DOHH2 (cell line): Measurements from ENCODE around the gene SCG5.

Experiments used
- H3F3A ChIP-seq: fragments of 200-600 bp; sonication (generic), shearing (Covaris generic); 2 replicates; pipeline ENCODE4 v1.6.0; 2016; ENCODE audit warnings: antibody characterized with exemption, mild to moderate bottlenecking; ENCODE audit not compliant: control insufficient read depth, insufficient read depth
- H3K27ac ChIP-seq: fragments of 200-600 bp; sonication (generic); 2 replicates; pipeline ENCODE4 v1.5.1; 2014; ENCODE audit warnings: low read depth, mild to moderate bottlenecking, low read length, moderate library complexity
- H3K27me3 ChIP-seq: fragments of 200-600 bp; sonication (generic); 2 replicates; pipeline ENCODE4 v1.6.1; 2014; ENCODE audit warnings: mild to moderate bottlenecking, low read length, mixed read lengths; ENCODE audit not compliant: control insufficient read depth
- H3K36me3 ChIP-seq: fragments of 200-600 bp; sonication (generic); 2 replicates; pipeline ENCODE4 v1.6.1; 2014; ENCODE audit warnings: mild to moderate bottlenecking, low read length, moderate library complexity, mixed read lengths; ENCODE audit not compliant: control insufficient read depth
- H3K4me1 ChIP-seq: fragments of 200-600 bp; sonication (generic); 2 replicates; pipeline ENCODE4 v1.6.1; 2014; ENCODE audit warnings: mild to moderate bottlenecking, low read length, mixed read lengths; ENCODE audit not compliant: control insufficient read depth
- H3K4me2 ChIP-seq: fragments of 200-600 bp; sonication (generic); 2 replicates; pipeline ENCODE4 v1.6.0; 2014; ENCODE audit warnings: mild to moderate bottlenecking, low read length, moderate library complexity
- H3K4me3 ChIP-seq: fragments of 200-600 bp; sonication (generic); 2 replicates; pipeline ENCODE4 v1.5.1; 2014; ENCODE audit warnings: mild to moderate bottlenecking, low read length, mixed read lengths
- H3K79me2 ChIP-seq: fragments of 200-600 bp; sonication (generic); 2 replicates; pipeline ENCODE4 v1.6.1; 2014; ENCODE audit warnings: mild to moderate bottlenecking, low read length, mixed read lengths; ENCODE audit not compliant: control insufficient read depth
- H3K9me2 ChIP-seq: fragments of 200-600 bp; sonication (generic); replicated peaks from 2 replicates; pipeline ENCODE4 v1.6.1; 2014; ENCODE audit warnings: mild to moderate bottlenecking, low read length, mixed read lengths; ENCODE audit not compliant: control insufficient read depth
- H3K9me3 ChIP-seq: fragments of 200-600 bp; sonication (generic); 2 replicates; pipeline ENCODE4 v1.6.1; 2014; ENCODE audit warnings: antibody characterized with exemption, low read length, mixed read lengths; ENCODE audit not compliant: control insufficient read depth, insufficient read depth
- H4K20me1 ChIP-seq: fragments of 200-600 bp; sonication (generic); 2 replicates; pipeline ENCODE4 v1.6.0; 2014; ENCODE audit warnings: low read depth, mild to moderate bottlenecking, antibody characterized with exemption, low read length, moderate library complexity; ENCODE audit not compliant: control insufficient read depth, insufficient read depth
- EZH2phosphoT487 ChIP-seq: fragments of 200-600 bp; sonication (generic); IDR thresholded peaks from 2 replicates; pipeline ENCODE4 v1.6.1; 2017; ENCODE audit warnings: borderline replicate concordance, mild to moderate bottlenecking, antibody characterized with exemption, low read length, moderate library complexity, mixed read lengths
- TF ChIP-seq, protein P1 (sequence below): fragments of 200-600 bp; sonication (generic); IDR thresholded peaks from one replicate; pipeline ENCODE4 v1.5.1; 2014; ENCODE audit warnings: antibody characterized with exemption, mild to moderate bottlenecking, low read depth, low read length; ENCODE audit not compliant: poor library complexity, severe bottlenecking

Gene SCG5

DNA sequence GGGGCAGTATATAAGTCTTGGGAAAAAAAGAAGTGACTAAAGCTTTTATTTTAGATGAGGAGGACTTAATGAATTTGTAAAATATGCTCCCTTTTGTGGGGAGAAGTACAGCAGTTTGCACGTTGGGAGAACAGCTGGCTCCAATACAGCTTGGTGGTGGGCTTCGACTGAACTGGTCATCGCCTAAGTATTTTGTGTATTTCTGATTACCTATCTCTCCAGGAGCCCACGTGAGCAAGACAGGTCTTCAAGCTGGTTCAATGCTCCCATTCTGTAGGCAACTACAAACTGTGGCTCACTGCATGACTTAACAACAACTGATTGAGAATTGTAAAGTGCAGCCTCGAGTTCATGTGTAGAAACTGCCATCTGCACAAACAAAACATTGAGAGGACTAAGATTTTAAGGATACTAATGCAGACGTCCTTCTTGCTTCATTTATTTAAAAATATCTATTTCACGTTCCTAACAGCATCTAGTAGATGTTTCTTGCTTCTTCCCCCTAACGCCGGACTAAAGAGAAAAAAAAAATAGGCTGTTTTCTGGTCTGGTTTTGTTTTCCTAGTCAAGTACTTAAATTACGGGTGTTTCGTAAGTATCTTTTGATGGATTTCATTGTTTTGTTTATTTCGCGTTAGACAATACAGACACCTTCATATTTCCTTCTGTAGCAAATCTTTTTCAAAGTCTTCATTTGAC is 74.9 kb downstream of the SCG5 start:
- Histone ChIP-seq H3K79me2 (no peaks in the 10 kb centered on the region), H3K27me3 (peaks cover 16% of the 10 kb centered on the region), H3K4me2 (no peak overlapping the region), H3K9me3 (no peaks in the 10 kb centered on the region; the same call in 1 of the 2 replicates), H3K9me2 (no peaks in the 10 kb centered on the region), H4K20me1 (no peaks in the 10 kb centered on the region), H3K36me3 (no peaks in the 10 kb centered on the region), H3F3A (no peaks in the 10 kb centered on the region), H3K27ac (no peak overlapping the region), H3K4me3 (no peak overlapping the region), H3K4me1 (no peaks in the 10 kb centered on the region)
- TF ChIP-seq, protein P1, sequence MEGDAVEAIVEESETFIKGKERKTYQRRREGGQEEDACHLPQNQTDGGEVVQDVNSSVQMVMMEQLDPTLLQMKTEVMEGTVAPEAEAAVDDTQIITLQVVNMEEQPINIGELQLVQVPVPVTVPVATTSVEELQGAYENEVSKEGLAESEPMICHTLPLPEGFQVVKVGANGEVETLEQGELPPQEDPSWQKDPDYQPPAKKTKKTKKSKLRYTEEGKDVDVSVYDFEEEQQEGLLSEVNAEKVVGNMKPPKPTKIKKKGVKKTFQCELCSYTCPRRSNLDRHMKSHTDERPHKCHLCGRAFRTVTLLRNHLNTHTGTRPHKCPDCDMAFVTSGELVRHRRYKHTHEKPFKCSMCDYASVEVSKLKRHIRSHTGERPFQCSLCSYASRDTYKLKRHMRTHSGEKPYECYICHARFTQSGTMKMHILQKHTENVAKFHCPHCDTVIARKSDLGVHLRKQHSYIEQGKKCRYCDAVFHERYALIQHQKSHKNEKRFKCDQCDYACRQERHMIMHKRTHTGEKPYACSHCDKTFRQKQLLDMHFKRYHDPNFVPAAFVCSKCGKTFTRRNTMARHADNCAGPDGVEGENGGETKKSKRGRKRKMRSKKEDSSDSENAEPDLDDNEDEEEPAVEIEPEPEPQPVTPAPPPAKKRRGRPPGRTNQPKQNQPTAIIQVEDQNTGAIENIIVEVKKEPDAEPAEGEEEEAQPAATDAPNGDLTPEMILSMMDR: no peak
- no peak; the same call in 1 of the 2 replicates for TF ChIP-seq EZH2phosphoT487

DNA sequence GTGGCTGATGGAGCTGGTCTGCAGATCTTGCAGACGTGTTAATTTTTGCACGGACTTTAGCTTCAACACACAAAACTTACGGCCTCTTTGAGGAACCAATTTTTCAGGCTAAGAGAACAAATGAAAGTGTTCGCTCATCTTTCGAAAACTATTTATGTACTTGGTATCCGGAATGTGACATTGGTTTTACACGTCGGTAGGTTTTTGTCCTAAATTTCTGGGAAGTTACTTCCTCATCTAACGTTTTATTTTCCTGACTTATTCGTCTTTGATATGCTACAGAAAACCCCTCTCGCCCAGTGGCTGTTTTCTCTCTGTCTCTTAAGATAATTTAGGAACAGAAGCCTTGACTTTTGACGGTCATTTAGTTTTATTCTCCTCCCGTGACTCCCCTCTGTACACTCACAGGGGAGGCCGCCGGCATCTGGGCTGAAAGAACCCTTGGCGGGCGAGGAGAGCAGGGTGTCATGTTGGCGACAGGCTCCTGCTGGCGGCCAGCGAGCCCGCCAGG is 75.5 kb downstream of the SCG5 start:
- H3K4me3 ChIP-seq: no peak overlapping the region
- TF ChIP-seq EZH2phosphoT487: no peak; the same call in 1 of the 2 replicates
- TF ChIP-seq, protein P1: no peak
- H3K27ac ChIP-seq: no peak overlapping the region
- no peaks in the 10 kb centered on the region for H3K4me1 ChIP-seq
- no peaks in the 10 kb centered on the region for H3F3A ChIP-seq
- peaks cover 16% of the 10 kb centered on the region for H3K27me3 ChIP-seq
- H4K20me1 ChIP-seq: no peaks in the 10 kb centered on the region
- H3K9me3 ChIP-seq: no peaks in the 10 kb centered on the region; the same call in 1 of the 2 replicates
- H3K4me2 ChIP-seq: no peak overlapping the region
- H3K79me2 ChIP-seq: no peaks in the 10 kb centered on the region
- H3K36me3 ChIP-seq: no peaks in the 10 kb centered on the region
- H3K9me2 ChIP-seq: no peaks in the 10 kb centered on the region

DNA sequence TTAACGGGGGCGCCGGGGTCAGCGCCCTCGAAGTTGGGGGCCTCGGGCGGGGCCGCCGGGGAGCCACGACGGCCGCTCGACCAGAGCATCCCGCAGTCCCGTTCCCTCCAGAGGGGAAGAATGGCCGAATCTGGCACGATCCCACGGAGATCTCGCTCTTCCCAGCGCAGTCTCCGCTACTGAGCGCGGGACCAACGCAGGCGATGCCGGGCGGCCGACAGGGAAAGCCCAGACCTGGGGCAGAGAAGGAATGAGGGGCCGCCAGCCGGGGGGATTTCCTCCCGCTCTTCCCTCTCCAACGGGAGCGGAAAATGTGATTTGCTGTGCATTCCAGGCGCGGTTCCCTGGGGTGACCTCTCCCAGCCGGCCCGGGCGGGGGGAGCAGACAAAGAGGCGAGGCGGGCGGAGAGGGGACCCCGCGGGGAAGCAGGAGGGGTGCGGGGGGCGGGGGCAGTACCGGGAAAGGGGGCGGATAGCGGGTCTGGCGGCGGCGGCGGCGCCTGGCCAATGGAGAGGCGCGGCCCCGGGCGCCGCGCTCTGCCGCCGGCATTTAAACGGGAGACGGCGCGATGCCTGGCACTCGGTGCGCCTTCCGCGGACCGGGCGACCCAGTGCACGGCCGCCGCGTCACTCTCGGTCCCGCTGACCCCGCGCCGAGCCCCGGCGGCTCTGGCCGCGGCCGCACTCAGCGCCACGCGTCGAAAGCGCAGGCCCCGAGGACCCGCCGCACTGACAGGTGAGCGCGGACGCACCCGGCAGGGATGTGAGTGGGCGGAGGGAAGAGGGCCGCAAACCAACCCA is 76.1 kb downstream of the SCG5 start, which contains the start of gene GREM1:
GREM1 (plus strand) TSS at position 579 of the 801 bp plus-strand sequence. CDS start 12,687 bp downstream, outside the sequence.
- TF ChIP-seq EZH2phosphoT487: no peak
- TF ChIP-seq, protein P1: no peak
- H3K4me1 ChIP-seq: no peaks in the 10 kb centered on the region
- peaks cover 18% of the 10 kb centered on the region for H3K27me3 ChIP-seq
- no peaks in the 10 kb centered on the region; the same call in 1 of the 2 replicates for H3K9me3 ChIP-seq
- no peaks in the 10 kb centered on the region for H3K36me3 ChIP-seq
- no peaks in the 10 kb centered on the region for H4K20me1 ChIP-seq
- no peaks in the 10 kb centered on the region for H3K79me2 ChIP-seq
- no peak within 1 kb of the TSS for H3K27ac ChIP-seq
- no peaks in the 10 kb centered on the region for H3F3A ChIP-seq
- H3K4me2 ChIP-seq: no peak within 1 kb of the TSS
- no peak within 1 kb of the TSS for H3K4me3 ChIP-seq
- H3K9me2 ChIP-seq: no peaks in the 10 kb centered on the region
